Dermis microvascular lymphatic vessel endothelial cell (primary cell): ENCODE results near the gene PHKA2. TPM values are rescaled to one million over a fixed set of nuclear protein-coding genes. Genes with fewer than 3 reads are reported as not detected.

Experiments
- DNase-seq, 2 donors: peaks; one replicate each; pipeline versions ENCODE4 v3.0.0 to v3.0.0-alpha.2; 2010; ENCODE audit warnings: low read depth in 2 of 2
- total RNA-seq: library from RNA; depleted of rRNA; stranded (reverse); fragments of >200 nt; gene quantifications from 2 replicates; pipeline ENCODE4 v1.2.1, GENCODE V29; 2014

The PHKA2 gene
- total RNA-seq, 1 donor from 2014 or later, result 7.4 TPM

DNA sequence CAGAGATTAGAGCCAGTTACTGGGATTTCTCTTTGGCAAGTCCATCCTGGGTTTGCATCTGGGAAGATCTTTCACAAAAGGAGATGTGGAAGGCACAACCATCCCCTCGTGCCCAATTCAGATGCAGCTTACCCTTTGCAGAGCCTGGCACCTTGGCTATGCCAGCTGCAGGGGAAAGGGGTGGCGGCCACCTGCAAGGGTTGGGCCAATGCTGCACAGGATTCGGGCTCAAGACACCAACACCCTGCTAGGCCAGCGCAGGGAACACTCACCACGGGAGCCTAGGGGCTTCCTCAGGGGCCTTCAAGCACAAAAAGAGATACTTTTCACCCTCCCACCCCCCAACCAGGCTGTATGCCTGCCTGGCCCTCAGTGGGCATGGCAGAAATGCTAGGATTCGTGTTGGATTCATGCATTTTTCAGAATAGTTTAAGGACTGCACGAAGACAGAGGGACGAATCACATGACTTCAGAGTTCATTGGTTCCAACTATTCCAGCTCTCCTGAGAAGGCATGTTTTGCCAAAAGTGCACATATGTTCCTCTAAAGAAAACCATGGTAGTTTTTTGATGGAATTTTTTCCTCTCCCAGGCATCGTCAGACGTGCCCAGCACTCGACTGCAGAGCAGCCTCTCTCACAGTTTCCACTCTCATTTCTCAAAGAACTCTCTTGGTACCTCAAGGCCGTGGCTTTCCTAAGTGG, 94.4 kb downstream of the PHKA2 start:
- DNase-seq, result no peak

DNA sequence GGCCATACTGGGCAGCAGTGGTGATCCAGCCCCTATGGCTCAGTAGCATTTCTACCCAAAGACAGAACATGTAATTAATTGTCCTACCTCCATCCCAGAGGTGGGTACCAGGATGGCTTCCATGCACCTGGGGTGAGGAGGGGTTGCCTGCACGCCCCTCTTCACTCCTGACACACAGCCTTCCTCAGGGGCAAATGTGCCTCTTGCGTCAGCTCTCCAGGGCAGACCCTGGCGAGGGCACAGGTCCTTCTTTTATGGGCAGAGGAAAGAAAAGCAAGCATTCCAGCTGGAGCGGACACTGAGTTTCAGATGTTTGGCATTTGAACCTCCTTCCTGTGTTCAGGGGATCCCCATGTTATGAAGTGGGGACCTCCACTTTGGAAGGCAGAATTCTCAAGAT, 95.6 kb downstream of the PHKA2 start:
- no peak for DNase-seq

DNA sequence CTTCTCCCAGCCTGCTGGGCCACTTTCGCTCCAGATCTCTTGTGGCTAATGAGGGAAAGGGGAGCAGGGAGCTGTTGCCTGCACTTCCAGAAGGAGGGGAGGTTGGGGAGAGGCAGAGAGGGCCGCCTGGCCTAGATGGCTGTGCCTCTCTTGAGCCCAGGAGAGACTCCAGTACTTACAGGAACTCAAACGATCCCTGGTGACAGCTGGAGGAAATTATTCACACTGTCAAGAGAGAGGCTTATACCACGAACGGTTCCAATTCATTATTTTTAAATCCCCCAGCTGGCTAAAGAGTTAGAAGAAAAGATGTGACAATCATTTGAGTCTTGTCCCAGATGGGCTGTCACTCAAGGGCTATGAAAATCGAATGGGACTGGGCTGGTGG, 96.1 kb downstream of the PHKA2 start:
- DNase-seq, result no peak

DNA sequence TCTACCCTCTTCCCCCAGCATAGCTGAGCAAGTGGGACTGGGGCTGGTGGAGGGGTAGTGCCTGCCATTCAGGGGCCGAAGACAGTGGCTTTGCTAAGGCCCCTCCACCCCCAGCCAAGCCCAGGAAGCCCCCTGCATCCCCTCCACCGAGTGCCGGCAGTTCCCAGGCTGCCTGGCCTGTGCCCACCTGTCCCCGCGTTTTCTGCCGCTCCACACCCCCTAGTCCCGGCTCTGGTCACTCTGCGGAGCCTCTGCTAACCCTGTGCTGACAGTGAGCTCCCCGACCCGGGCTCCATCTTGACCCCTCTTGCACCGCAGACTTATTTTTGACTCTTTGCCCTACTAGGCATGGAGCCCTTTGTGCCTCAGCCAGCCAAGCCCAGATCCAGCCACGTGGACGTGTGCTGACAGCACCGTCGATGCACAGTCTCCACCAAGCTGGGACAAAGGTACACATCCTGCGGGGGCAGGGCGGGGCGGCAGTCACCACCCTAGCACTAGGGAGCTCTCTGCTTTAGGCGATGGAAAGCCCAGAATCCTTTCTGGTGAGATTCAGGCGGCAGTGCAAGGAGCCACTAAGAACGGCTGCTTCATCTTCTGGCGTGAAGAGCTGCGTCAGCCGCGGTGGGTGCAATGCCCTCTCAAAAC, 96.6 kb downstream of the PHKA2 start:
- DNase-seq, result no peak

DNA sequence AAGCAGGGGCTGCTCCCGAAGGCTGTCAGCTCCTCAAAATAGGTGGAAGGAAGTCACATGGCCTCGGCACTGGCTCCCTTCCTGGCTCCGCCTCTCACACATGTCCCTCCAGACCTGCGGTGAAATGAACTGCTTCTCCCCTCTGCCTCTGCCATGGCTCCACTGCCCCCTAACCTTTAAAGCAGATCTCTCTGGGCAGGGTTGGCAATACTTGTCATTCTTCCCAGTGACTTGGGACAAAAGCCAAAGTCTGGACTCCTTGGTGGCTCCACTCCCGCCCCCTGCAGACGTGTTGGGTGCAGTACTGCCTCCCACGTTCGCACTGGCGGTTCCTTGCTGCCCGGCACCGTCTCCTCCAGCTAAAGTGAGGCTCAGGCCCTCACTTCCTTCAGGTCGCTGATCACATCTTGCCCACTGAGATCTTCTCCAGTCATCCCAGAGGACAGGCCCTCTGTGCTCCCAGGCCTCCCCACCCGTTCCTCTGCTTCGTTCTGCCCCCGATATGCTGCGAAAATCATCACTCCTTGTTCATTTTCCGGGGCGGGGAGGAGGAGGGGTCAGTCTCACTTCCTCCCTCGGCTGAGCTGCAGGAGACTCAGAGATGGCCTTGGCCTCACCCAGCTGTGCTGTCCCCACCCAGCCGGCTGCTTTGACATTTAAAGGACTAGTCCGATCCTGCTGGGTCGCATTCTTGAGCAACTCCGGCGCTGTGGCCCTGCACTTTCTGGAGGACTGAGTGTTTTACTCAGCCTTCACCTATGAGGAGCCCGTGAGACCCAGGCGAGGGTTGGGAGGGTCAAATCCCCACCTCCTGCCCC, 97.4 kb downstream of the PHKA2 start:
- peak in 1 of 2 donors; percentile 48 for DNase-seq

DNA sequence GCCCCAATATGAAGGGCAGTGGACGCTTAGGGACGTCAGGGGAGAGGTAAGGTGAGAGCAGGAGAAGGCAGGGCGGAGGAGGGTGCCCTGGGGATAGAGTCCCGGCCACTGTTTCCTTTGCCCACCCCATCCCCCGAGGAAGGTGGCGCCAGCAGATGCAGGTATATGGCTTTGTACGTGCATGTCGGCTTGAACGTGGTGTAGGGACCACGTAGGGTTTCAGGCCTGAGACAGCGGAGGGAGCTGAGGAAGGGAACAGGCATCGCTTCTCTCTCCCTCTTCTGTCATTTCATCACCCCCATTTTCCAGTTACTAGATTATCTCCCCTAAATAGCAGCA, 97.9 kb downstream of the PHKA2 start:
- no peak for DNase-seq

DNA sequence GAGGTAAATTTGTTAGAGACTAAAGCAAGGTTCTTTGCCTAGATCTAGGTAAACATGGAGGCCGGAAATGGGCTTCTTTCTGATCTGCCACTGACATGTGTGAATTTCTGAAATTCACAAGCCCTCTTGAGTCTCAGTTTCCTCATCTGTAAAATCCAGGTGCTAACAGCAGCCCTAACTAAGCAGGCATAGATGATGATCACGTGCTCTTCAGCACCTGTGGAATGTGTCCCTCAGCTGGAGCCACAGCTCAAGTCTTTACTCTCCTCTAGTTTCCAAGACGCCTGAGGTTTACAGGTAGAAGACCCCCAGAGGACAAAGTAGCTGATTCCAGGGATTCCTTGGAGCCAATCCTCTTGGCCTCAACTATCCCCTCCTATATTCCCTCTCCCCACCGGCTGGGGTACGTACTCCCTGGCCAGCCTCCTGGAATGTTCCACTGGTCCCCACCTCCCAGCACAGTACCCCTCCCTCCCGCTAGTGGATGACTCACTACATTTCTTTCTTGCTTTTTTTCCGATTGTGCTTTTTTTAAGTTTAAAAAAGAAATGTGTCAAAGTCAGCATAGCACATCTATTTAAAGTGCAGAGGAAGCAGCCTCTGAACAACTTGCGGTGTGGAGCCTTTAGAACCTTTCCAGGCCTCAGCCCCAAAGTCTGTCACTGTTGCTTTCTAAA, 98.4 kb downstream of the PHKA2 start:
- DNase-seq, result peak in 1 of 2 donors; percentile 28

DNA sequence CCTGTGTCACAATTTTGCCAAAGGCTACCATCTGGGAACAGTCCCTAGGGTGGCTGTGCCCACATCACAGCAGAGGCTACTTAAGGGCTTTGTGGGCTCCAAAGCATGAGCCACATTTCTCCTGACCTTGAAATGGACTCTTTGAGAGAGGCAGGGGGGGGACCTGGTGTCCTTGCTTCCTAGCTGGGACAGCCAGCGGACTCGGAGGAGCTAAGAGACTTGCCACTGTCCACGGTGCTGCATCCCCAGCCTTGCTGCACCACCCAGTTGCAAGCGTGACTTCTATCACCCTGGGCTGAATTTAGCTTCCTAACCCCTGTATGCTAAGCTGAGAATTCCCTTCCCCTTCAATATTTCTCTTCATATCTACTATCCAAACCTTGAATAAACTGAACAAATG, 99.0 kb downstream of the PHKA2 start:
- DNase-seq, result no peak

DNA sequence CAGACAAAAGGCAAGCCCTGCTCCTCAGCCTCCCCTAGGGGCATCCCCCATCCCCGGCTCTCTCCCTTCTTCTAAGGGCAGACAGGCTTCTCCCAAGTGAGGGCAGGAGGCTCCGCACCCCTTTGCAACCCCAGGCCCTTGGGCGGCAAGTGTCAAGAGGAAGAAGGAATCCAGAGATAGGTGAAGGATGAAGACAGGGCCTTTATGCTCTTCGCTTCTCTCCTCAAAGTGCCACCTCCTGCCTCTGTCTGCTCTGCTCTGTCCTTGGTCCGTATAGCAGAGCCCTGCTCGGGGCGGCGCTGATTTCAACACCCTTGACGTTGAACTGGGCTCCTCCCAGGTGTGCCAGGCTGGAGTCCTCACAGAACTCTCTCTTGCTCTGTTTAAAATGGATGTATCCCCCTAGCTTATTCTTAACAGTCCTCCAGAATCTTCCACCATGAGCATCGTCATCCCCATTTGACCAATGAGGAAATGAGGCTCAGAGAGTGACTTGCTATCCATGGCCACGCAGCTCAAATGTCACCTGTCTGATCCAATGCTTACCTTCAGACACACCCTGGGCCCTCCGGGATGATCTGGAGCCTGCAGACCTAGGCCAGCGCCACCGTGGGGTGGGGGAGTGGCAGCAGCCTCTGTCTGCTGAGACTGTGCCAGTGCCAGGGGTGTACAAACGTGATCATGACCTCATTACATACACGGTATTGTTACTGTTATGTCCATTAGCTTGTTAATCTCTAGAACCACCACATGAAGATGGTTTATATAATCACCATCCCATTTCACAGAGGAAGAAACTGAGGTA, 99.8 kb downstream of the PHKA2 start:
- no peak for DNase-seq

DNA sequence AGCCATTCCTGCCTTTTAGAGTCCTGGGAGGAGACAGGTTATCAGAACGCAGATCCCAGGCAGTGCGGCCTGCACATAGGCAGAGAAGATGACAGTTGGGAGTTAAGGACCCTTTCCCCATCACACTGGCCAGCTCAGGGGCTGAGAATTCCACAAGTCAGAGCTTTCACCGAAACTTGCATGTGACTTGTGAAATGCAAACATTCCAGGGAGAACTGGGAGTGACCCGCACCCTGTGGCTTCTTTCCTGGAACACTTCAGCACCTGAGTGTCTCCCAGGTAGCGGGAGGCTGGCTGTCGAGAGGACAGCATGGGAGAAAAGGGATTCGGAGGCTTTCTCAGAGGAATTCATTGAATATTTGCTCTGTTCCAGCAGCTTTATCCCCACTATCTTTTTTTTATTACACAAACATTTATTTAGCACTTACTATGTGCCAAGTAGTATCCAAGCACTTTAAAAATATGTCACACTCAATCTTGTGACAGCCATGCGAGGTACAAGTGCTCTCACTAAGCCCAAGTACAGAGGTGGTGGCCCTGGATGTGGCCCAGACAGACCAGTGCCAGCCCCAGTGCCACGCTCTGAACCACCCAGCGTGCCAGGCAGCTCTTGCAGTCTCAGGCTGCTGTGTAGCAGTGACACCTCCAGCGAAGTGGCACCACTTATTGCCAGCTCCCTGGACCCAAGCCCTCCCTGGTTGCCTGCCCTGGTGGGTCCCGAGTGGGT, 100.5 kb downstream of the PHKA2 start:
- no peak for DNase-seq

DNA sequence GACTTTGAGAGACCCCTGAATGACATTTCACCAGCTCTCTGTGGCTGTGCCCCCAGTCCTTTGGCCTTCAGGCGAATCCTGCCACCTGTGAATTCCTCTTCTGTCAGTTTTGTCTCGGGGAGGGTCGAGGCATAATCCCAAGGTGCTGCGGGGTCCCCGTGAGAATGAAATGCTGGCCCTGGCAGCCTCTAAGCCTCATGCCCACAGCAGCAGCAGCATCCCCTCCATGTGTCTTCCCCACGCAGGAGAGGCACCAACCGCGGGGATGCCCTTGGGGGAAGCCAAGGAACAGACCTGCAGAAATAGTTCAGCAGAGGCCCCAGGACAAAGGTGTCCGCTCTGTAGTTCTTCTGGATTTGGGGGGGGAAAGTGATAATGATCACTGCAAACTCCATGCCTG, 104.8 kb downstream of the PHKA2 start:
- no peak for DNase-seq

DNA sequence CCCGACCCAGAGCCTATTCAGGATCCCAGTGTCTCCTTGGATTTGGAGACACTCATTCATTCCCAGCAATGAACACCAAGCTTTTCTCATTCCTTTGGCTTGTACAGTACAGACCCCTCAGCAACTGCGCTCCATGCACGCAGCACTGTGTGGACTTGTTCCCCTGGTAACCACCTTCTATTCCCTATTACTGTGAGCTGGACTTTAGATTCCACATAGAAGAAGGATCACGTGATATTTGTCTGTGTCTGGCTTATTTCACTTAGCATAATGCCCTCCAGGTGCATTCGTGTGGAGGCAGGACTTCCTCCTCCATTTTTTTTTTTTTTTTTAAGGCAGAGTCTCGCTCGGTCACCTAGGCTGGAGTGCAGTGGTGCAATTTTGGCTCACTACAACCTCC, 106.4 kb downstream of the PHKA2 start:
- DNase-seq, result no peak

DNA sequence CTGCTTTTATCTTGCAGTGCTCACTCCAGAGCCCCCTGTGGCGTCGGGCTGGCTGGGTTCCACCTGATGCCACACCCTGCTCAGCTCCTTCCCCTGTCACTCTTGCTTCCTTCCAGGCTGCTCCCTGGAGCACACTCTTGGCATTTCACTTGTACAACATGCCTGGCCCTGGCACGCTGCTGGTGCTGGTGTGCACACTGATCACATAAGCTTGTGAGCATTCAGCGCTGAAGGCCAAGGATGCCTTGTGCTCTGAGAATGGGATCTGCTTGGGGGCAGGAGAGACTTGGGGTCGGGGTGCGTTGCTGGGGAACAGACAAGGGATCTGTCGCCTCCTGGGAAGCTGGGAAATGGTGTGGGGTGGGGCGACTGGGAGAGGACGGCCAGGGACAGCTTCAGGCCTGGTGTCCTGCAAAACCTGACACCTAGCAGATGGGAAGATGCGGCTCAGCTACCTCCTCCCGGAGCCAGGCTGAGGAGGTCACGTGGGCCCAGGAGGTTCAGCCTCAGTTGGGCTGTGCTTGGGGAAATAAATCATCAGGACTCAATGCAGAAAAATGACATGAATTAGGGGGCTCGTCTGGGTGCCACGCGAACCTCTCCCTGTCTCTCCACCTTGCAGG, 108.5 kb downstream of the PHKA2 start:
- DNase-seq, result no peak

DNA sequence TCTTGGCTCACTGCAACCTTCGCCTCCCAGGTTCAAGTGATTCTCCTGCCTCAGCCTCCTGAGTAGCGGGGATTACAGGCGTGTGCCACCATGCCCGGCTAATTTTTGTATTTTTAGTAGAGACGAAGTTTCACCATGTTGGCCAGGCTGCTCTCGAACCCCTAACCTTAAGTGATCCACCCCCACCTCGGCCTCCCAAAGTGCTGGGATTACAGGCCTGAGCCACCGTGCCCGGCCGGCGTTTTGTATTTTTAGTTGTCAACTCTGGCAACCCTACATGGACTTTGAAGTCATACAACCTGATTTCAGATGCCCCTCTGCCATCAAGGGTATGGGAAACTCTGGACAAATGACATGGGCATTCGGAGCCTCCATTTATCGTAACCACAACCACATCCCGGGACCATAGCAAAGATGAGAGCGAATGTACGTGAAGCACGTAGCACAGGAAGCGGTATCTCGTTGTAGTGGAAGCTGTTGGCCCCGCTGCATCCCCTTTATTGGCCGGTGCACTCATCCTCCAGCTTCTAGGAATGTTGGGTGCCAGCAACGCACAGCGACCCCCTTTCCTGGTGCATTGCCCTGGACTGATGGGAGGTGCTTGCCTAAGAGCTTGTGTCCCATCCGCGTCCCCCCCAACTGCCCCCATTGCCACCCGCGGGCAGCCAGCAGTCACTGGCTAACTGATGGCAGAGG, 109.2 kb downstream of the PHKA2 start:
- DNase-seq, result no peak

DNA sequence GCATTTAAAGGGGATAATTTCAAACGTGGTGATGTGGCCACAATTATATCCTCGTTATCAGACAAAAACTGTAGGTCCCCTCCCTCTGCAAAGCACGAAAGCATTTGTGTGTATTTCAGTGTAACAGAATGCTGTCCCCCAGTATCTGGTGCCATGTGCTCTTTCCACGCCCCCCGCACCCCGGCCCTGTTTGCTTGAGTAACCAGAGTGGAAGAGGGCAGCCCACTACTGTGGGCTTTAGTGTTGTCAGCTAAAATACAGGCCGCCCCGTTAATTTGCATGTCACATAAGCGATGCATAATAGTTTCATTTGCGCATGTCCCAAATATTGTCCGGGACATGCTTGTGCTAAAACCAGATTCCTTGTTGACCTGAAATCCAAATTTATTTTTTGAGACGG, 110.1 kb downstream of the PHKA2 start:
- no peak for DNase-seq

DNA sequence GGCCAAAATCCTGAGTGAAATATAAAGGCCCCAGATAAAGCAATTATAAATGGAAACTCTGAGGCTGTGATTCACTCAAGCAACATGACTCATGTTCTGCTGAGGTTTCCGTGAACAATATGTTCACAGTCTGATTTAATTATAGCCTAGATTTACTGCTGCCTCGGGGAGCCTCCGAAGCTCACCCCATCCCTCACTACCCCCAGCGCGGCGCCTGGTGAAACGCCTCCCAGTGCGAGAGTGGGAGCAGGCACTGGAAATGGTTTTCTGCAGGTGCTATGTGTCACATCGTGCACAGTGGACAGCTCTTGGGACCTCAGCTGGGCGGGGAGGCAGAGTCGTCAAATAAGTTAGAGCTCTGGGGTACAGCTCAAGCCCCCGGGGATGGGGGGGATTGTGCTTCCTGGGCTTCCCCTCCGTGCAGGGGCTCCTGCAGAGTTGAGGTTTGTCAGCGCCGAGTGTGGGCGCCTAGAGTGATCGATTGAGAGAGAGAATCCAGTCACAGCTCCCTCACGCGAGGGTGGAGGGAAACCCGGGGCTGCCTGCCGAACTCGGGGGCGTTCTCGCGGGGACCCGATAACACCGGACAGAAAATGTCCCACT, 110.6 kb downstream of the PHKA2 start:
- peak in 1 of 2 donors; percentile 59 for DNase-seq

DNA sequence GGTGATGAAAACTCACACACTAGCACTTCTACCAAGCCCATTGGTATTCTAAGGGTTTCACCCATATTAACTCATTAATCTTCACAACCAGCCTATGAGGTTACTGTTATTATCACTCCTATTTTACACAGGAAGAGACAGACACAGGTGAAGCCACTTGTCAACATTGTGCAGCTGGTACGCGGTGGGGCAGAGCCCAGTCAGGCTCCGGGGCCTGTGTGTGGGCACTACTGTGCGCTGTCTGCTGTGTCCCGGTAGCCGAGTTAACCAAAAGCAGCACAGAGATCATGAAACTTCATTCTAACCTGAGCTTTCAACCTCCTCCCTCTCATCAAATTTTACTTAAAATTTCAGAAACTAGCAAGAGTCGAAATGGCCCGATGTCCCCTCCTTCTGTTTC, 111.3 kb downstream of the PHKA2 start:
- DNase-seq, result no peak

DNA sequence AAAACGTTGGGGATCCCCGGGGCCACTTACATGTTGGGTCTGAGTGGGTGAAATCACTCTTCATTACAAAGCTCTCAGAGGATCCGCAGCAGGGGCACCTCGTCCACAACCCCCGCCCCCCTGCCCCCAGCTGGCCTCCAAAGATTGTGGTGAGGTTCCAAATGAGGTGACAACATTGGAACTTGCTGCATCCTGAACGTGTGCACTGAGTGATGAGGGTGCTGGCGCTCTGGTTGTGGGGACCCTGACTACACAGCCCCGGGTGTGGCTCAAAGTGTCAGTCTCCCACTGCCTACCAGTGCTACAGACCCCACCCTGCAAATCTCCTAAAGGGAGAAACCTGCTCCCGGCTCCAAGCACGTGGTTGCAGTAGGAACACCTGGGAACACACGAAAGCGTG, 111.9 kb downstream of the PHKA2 start:
- DNase-seq, result no peak
